B cell (primary cell): ENCODE results near the gene GRXCR2. TPM values are rescaled to one million over a fixed set of nuclear protein-coding genes. Genes with fewer than 3 reads are reported as not detected.

Experiments used
- ATAC-seq: fragments of 200-7000 bp; cut with Tn5 transposase; one replicate; pipeline ENCODE4 v1.10.0; 2021; ENCODE audit warnings: low read depth, mild to moderate bottlenecking, moderate number of reproducible peaks, moderate library complexity
- CTCF ChIA-PET: fragments of 350-600 bp; sonication (Branson Sonifier 250); formaldehyde crosslinking; loops from one replicate; lab custom pipeline; 2021; ENCODE audit warnings: antibody characterized with exemption, inconsistent platforms; lab: Charles Lee
- POLR2A ChIA-PET: fragments of 350-600 bp; sonication (Branson Sonifier 250); formaldehyde crosslinking; loops from one replicate; lab custom pipeline; 2021; ENCODE audit warnings: antibody characterized with exemption; lab: Charles Lee
- DNase-seq: peaks from one replicate; pipeline ENCODE4 v3.0.0; 2013
- H2AFZ ChIP-seq: 2 replicates; pipeline ENCODE4 v1.6.1; 2012; ENCODE audit warnings: mild to moderate bottlenecking, low read depth, low read length; ENCODE audit not compliant: insufficient read depth, poor library complexity, severe bottlenecking
- H3K27ac ChIP-seq, 2 donors: 1 replicate in 1 of 2; 2 replicates in 1 of 2; pipeline ENCODE4 v1.5.1; 2012 to 2013; ENCODE audit warnings: low read length in 2 of 2, mild to moderate bottlenecking in 2 of 2, moderate library complexity in 1 of 2
- H3K27me3 ChIP-seq, 4 experiments: fragments of 200-600 bp in 1 of 4; sonication (generic) in 1 of 4; replicated peaks in 1 of 4; 1 replicate in 2 of 4; 2 replicates in 2 of 4; pipeline versions ENCODE4 v1.6.1 to v1.7.0; 2013 to 2016; ENCODE audit warnings: low read length in 3 of 4, mild to moderate bottlenecking in 2 of 4, mixed read lengths in 1 of 4, moderate library complexity in 1 of 4; ENCODE audit not compliant: insufficient read depth in 4 of 4, control insufficient read depth in 3 of 4; ENCODE audit errors: control extremely low read depth in 1 of 4
- H3K36me3 ChIP-seq, 2 experiments: replicated peaks in 1 of 2; 1 replicate in 1 of 2; 2 replicates in 1 of 2; pipeline versions ENCODE4 v1.6.1 to v1.7.1; 2013; ENCODE audit warnings: low read length in 1 of 2; ENCODE audit not compliant: insufficient read depth in 2 of 2, control insufficient read depth in 1 of 2; ENCODE audit errors: control extremely low read depth in 1 of 2, extremely low read depth in 1 of 2
- H3K4me1 ChIP-seq, 2 donors: fragments of 200-600 bp in 1 of 2; sonication (generic) in 1 of 2; 1 replicate in 1 of 2; 2 replicates in 1 of 2; pipeline versions ENCODE4 v1.5.1 to v1.6.1; 2013 to 2017; ENCODE audit warnings: low read length in 2 of 2; ENCODE audit not compliant: control insufficient read depth in 2 of 2, insufficient read depth in 2 of 2
- H3K4me2 ChIP-seq: replicated peaks from 2 replicates; pipeline ENCODE3; 2012; ENCODE audit warnings: mild to moderate bottlenecking, low read depth, low read length; ENCODE audit not compliant: poor library complexity, severe bottlenecking
- H3K4me3 ChIP-seq, 5 experiments: fragments of 200-600 bp in 1 of 5; sonication (generic) in 1 of 5; 1 replicate in 3 of 5; 2 replicates in 2 of 5; pipeline versions ENCODE4 v1.5.1 to v1.7.0; 2011 to 2016; ENCODE audit warnings: low read length in 4 of 5, mild to moderate bottlenecking in 4 of 5, low read depth in 2 of 5, control low read depth in 1 of 5, moderate library complexity in 1 of 5; ENCODE audit not compliant: insufficient read depth in 1 of 5; ENCODE audit errors: control extremely low read depth in 1 of 5, extremely low read depth in 1 of 5
- H3K79me2 ChIP-seq: fragments of 200-600 bp; sonication (generic); one replicate; pipeline ENCODE4 v1.6.0; 2016; ENCODE audit warnings: low read length; ENCODE audit not compliant: control insufficient read depth, insufficient read depth
- H3K9ac ChIP-seq: fragments of 200-600 bp; sonication (generic); 2 replicates; pipeline ENCODE4 v1.6.1; 2017; ENCODE audit warnings: mild to moderate bottlenecking, low read length, moderate library complexity
- H3K9me3 ChIP-seq, 3 donors: one replicate each; pipeline versions ENCODE4 v1.6.1 to v1.7.1; 2013; ENCODE audit warnings: low read length in 2 of 3; ENCODE audit not compliant: control insufficient read depth in 2 of 3, insufficient read depth in 1 of 3; ENCODE audit errors: control extremely low read depth in 1 of 3
- H4K20me1 ChIP-seq: 2 replicates; pipeline ENCODE4 v1.6.0; 2012; ENCODE audit warnings: mild to moderate bottlenecking, low read length; ENCODE audit not compliant: insufficient read depth, control insufficient read depth, poor library complexity, severe bottlenecking
- H3K27ac Mint-ChIP-seq: one replicate; pipeline ENCODE4 v1.8.0; 2021; ENCODE audit warnings: mixed read lengths
- H3K27me3 Mint-ChIP-seq: one replicate; pipeline ENCODE4 v1.8.0; 2021; ENCODE audit warnings: mixed read lengths
- H3K4me1 Mint-ChIP-seq: one replicate; pipeline ENCODE4 v1.8.0; 2021; ENCODE audit warnings: mixed read lengths
- H3K4me3 Mint-ChIP-seq: one replicate; pipeline ENCODE4 v1.8.0; 2021; ENCODE audit warnings: mixed read lengths
- H3K9me3 Mint-ChIP-seq: one replicate; pipeline ENCODE4 v1.8.0; 2022; ENCODE audit warnings: mixed read lengths; ENCODE audit not compliant: insufficient read depth
- CTCF ChIP-seq: fragments of 200-600 bp; IDR thresholded peaks from one replicate; pipeline ENCODE4 v1.8.0; 2022; ENCODE audit warnings: antibody characterized with exemption, mild to moderate bottlenecking
- EZH2 ChIP-seq: IDR thresholded peaks from 2 replicates; pipeline ENCODE4 v1.6.1; 2012; ENCODE audit warnings: borderline replicate concordance, low read depth, mild to moderate bottlenecking, moderate library complexity, low read length; ENCODE audit not compliant: insufficient read depth, poor library complexity, severe bottlenecking
- WGBS: methylation state at CpG from one replicate; pipeline ENCODE4 v1.1.5; 2013; ENCODE audit warnings: missing lambda C conversion rate; ENCODE audit not compliant: insufficient coverage; 5-methylcytosine and 5-hydroxymethylcytosine counted together
- intact Hi-C: fragments of 100-400 bp; cut with micrococcal nuclease; formaldehyde crosslinking; loops from one replicate; pipeline ENCODE4 v1.10.0; 2022
- polyA plus RNA-seq: library from polyadenylated mRNA; depleted of rRNA; stranded (reverse); fragments of >200 nt; gene quantifications from 2 replicates; pipeline ENCODE4 v1.2.3, GENCODE V29; 2012
- total RNA-seq, 2 donors: library from RNA; stranded (reverse); fragments of 120-200 nt in 1 of 2; gene quantifications; 1 replicate in 1 of 2; 2 replicates in 1 of 2; pipeline versions ENCODE4 v1.2.3 to v1.2.4, GENCODE V29; 2013 to 2022

GRXCR2 gene
- total and polyA plus RNA-seq, 2 donors (not counting 1 experiment from before 2014, with no cell fraction given): not detected

GRCh38 chr5:145812877-145813276, 59.9 kb downstream of the GRXCR2 start:
- DNase-seq (no peak), ATAC-seq (no peak)
- Histone ChIP-seq H3K4me3 (no peak overlapping the region), H3K4me2 (no peak overlapping the region), H3K27me3 (no peaks in the 10 kb centered on the region), H4K20me1 (no peaks in the 10 kb centered on the region), H2AFZ (no peak overlapping the region), H3K36me3 (no peaks in the 10 kb centered on the region), H3K9ac (no peak overlapping the region), H3K27ac (no peak overlapping the region), H3K4me1 (no peaks in the 10 kb centered on the region), H3K9me3 (no peaks in the 10 kb centered on the region), H3K79me2 (no peaks in the 10 kb centered on the region)
- H3K27ac Mint-ChIP-seq: no peak overlapping the region
- intact Hi-C loops: no loop called here
- H3K27me3 Mint-ChIP-seq: no peaks in the 10 kb centered on the region
- H3K9me3 Mint-ChIP-seq: no peaks in the 10 kb centered on the region
- no peaks in the 10 kb centered on the region for H3K4me1 Mint-ChIP-seq
- 63% methylated on average over 1 of the region's 1 CpG for WGBS
- POLR2A ChIA-PET: no interaction called here
- H3K4me3 Mint-ChIP-seq: no peak overlapping the region
- TF ChIP-seq CTCF: no peak
- no peak for TF ChIP-seq EZH2
- CTCF ChIA-PET: interaction anchor here (1.7 to 1.9 kb wide), 2 partner anchors 11 to 13 kb away, joined by 4 to 5 read pairs; no protein-coding TSS in a partner anchor

GRCh38 chr5:145811834-145812625, 60.8 kb downstream of the GRXCR2 start:
- H3K27me3 ChIP-seq: no peaks in the 10 kb centered on the region
- H3K4me3 ChIP-seq: no peak overlapping the region
- no peaks in the 10 kb centered on the region for H3K36me3 ChIP-seq
- WGBS: 100% methylated on average over 1 of the region's 3 CpGs
- intact Hi-C loops: no loop called here
- ChIA-PET CTCF (interaction anchor here (0.6 to 1.9 kb wide), 2 partner anchors 12 to 290 kb away, joined by 3 to 4 read pairs; no protein-coding TSS in a partner anchor), POLR2A (no interaction called here)
- DNase-seq: no peak
- ATAC-seq: no peak
- no peak overlapping the region for H3K4me2 ChIP-seq
- no peaks in the 10 kb centered on the region for H3K9me3 Mint-ChIP-seq
- no peak overlapping the region for H3K4me3 Mint-ChIP-seq
- no peaks in the 10 kb centered on the region for H3K27me3 Mint-ChIP-seq
- no peaks in the 10 kb centered on the region for H3K79me2 ChIP-seq
- no peaks in the 10 kb centered on the region for H3K9me3 ChIP-seq
- no peak overlapping the region for H3K9ac ChIP-seq
- no peak overlapping the region for H3K27ac ChIP-seq
- no peaks in the 10 kb centered on the region for H3K4me1 ChIP-seq
- H3K27ac Mint-ChIP-seq: no peak overlapping the region
- no peaks in the 10 kb centered on the region for H3K4me1 Mint-ChIP-seq
- TF ChIP-seq CTCF (no peak), EZH2 (no peak)
- no peak overlapping the region for H2AFZ ChIP-seq
- no peaks in the 10 kb centered on the region for H4K20me1 ChIP-seq
